Pancreas (tissue), 10 donors: Measurements from ENCODE around the gene MRAP2. TPM values are rescaled to one million over a fixed set of nuclear protein-coding genes. Genes with fewer than 3 reads are reported as not detected.

Source experiments
- ATAC-seq, 4 donors: fragments of 200-7000 bp; cut with Tn5 transposase; one replicate each; pipeline versions ENCODE4 v1.8.0 to v1.9.1; 2020; ENCODE audit warnings: mild to moderate bottlenecking in 4 of 4, moderate library complexity in 4 of 4
- DNase-seq, 6 donors: peaks; one replicate each; pipeline ENCODE4 v3.0.0-alpha.2; 2020
- FAIRE-seq: peaks from 2 replicates; lab custom pipeline; 2012; peaks lifted over from hg19 to GRCh38; lab: Jason Lieb, UNC
- H3K27ac ChIP-seq, 4 donors: fragments of 200-600 bp; sonication (generic); 1 replicate in 3 of 4; 2 replicates in 1 of 4; pipeline versions ENCODE4 v1.5.0 to v1.8.0; 2020
- H3K27me3 ChIP-seq, 4 donors: fragments of 200-600 bp; one replicate each; pipeline ENCODE4 v1.8.0; 2021
- H3K36me3 ChIP-seq, 3 donors: fragments of 200-600 bp; sonication (generic) in 1 of 3; one replicate each; pipeline versions ENCODE4 v1.5.0 to v1.8.0; 2020 to 2021
- H3K4me1 ChIP-seq, 3 donors: fragments of 200-600 bp; one replicate each; pipeline ENCODE4 v1.8.0; 2021
- H3K4me3 ChIP-seq, 4 donors: fragments of 200-600 bp; sonication (generic) in 2 of 4; one replicate each; pipeline versions ENCODE4 v1.5.0 to v1.8.0; 2020 to 2021
- H3K9me3 ChIP-seq, 4 donors: fragments of 200-600 bp; one replicate each; pipeline ENCODE4 v1.8.0; 2021
- CTCF ChIP-seq, 4 donors: fragments of 200-600 bp; sonication (generic) in 3 of 4; IDR thresholded peaks; one replicate each; pipeline versions ENCODE4 v1.5.0 to v1.8.0; 2021; ENCODE audit warnings: antibody characterized with exemption in 4 of 4
- WGBS, 2 donors: extraction: QIAGEN DNeasy Blood & Tissue Kit; methylation state at CpG; one replicate each; pipeline ENCODE4 v1.1.7; 2013; 5-methylcytosine and 5-hydroxymethylcytosine counted together
- intact Hi-C, 3 donors: fragments of 100-400 bp; cut with DNase I; formaldehyde crosslinking; loops; one replicate each; pipeline versions ENCODE4 v1.11.1 to v1.14.2; 2022
- polyA plus RNA-seq, 2 donors: library from polyadenylated mRNA; stranded (reverse); fragments of 200-250 nt; gene quantifications; one replicate each; pipeline ENCODE4 v1.2.3, GENCODE V29; 2013
- total RNA-seq, 6 donors: library from RNA; stranded (reverse); fragmentation: NEBNext Ultra II Directional in 4 of 6; extraction: Animal tissue kit (Norgen Biotek cat#: 25700) in 4 of 6; gene quantifications; one replicate each; pipeline versions ENCODE4 v1.2.1 to v1.2.4, GENCODE V29; 2021 to 2023
- donor health status: healthy with polysubstance abuse.
- donor health status: DM: no; HTN: no; CAD: no; lungs with moderate emphysema.
- donor health status: DM: no; HTN: no; CAD: no.
- donor health status: control.
- donor health status: control.
- donor health status: Bipolar disorder and iron deficiency.
- donor health status: DM: yes; HTN: yes; CAD: no.
- donor health status: DM: no; HTN: no; CAD: no.
- donor health status: DM: no; HTN: no; CAD: no.
- donor health status: DM: yes; HTN: yes; CAD: no.

MRAP2 gene
- total and polyA plus RNA-seq, 8 donors, result 0.88 to 20.2 (median 2.9) TPM

- Histone ChIP-seq H3K9me3 (no peaks in the 10 kb centered on the region), H3K4me3 (no peak overlapping the region), H3K36me3 (no peaks in the 10 kb centered on the region), H3K27ac (no peak overlapping the region), H3K4me1 (no peaks in the 10 kb centered on the region), H3K27me3 (no peaks in the 10 kb centered on the region)
- intact Hi-C loops, result no loop called here
- ATAC-seq (no peak), DNase-seq (no peak), FAIRE-seq (no peak)
- 58 to 64% methylated on average over 5 of the region's 5 CpGs for WGBS, 2 donors
- TF ChIP-seq CTCF (IDR thresholded peaks at IDR 0.05), result no peak
Observed at GRCh38 chr6:84007871-84008270, 25.7 kb upstream of the MRAP2 start.

GRCh38 chr6:84013354-84013753, 20.2 kb upstream of the MRAP2 start:
- intact Hi-C loops, result no loop called here
- WGBS, 2 donors, result 60 to 81% methylated on average over 2 of the region's 2 CpGs
- no peak for TF ChIP-seq CTCF (IDR thresholded peaks at IDR 0.05)
- no peaks in the 10 kb centered on the region for H3K36me3 ChIP-seq
- H3K4me1 ChIP-seq, result no peaks in the 10 kb centered on the region
- H3K9me3 ChIP-seq, result no peaks in the 10 kb centered on the region
- no peak for ATAC-seq
- no peak overlapping the region for H3K27ac ChIP-seq
- no peak for DNase-seq
- H3K27me3 ChIP-seq, result no peaks in the 10 kb centered on the region
- FAIRE-seq, result no peak
- H3K4me3 ChIP-seq, result no peak overlapping the region

- FAIRE-seq (no peak), DNase-seq (no peak), ATAC-seq (peak in 1 of 4 donors; percentile 22)
- Histone ChIP-seq H3K9me3 (no peaks in the 10 kb centered on the region), H3K27me3 (no peaks in the 10 kb centered on the region), H3K4me3 (no peak overlapping the region), H3K27ac (no peak overlapping the region), H3K4me1 (no peaks in the 10 kb centered on the region), H3K36me3 (no peaks in the 10 kb centered on the region)
- intact Hi-C loops, result no loop called here
- no peak for TF ChIP-seq CTCF (IDR thresholded peaks at IDR 0.05)
- WGBS, 2 donors, result 26 to 27% methylated on average over 3 of the region's 3 CpGs
Observed at GRCh38 chr6:84013931-84014330, 19.6 kb upstream of the MRAP2 start.

- ATAC-seq (no peak), FAIRE-seq (no peak)
- TF ChIP-seq CTCF (IDR thresholded peaks at IDR 0.05), result no peak
Observed at GRCh38 chr6:84016029-84016428, 17.5 kb upstream of the MRAP2 start.

GRCh38 chr6:84017709-84018452, 15.7 kb upstream of the MRAP2 start:
- no peaks in the 10 kb centered on the region for H3K9me3 ChIP-seq
- 15 to 26% methylated on average over 1 of the region's 1 CpG for WGBS, 2 donors
- DNase-seq, result no peak
- no peak for FAIRE-seq
- H3K4me3 ChIP-seq, result no peak overlapping the region
- no peak for TF ChIP-seq CTCF (IDR thresholded peaks at IDR 0.05)
- H3K4me1 ChIP-seq, result no peaks in the 10 kb centered on the region
- ATAC-seq, result peak in 2 of 4 donors; percentile 47 to 62
- H3K27ac ChIP-seq, result no peak overlapping the region
- no peaks in the 10 kb centered on the region for H3K36me3 ChIP-seq
- intact Hi-C loops, result no loop called here
- no peaks in the 10 kb centered on the region for H3K27me3 ChIP-seq

More at GRCh38 chr6:84016029-84016428, 17.5 kb upstream of the MRAP2 start:
- Histone ChIP-seq H3K36me3 (no peaks in the 10 kb centered on the region), H3K4me3 (no peak overlapping the region), H3K27me3 (no peaks in the 10 kb centered on the region), H3K27ac (no peak overlapping the region), H3K9me3 (no peaks in the 10 kb centered on the region), H3K4me1 (no peaks in the 10 kb centered on the region)
- 50 to 55% methylated on average over 1 of the region's 1 CpG for WGBS, 2 donors
- intact Hi-C loops, result no loop called here
- no peak for DNase-seq
